Measurements from ENCODE around the gene UBE4B.
"Not testable (repeated sequence)": the region's sequence is repeated elsewhere in the genome, so short reads cannot be mapped to it uniquely, and the experiment has no call there.

Gene UBE4B

GRCh38 chr1:10032590-10033358 is at the start of gene UBE4B:
TSS of gene UBE4B (plus strand) at chr1:10032958. CDS start at chr1:10033671, 713 bp downstream.
- peak; percentile 99 to 100 (median 99) for DNase-seq

DNA sequence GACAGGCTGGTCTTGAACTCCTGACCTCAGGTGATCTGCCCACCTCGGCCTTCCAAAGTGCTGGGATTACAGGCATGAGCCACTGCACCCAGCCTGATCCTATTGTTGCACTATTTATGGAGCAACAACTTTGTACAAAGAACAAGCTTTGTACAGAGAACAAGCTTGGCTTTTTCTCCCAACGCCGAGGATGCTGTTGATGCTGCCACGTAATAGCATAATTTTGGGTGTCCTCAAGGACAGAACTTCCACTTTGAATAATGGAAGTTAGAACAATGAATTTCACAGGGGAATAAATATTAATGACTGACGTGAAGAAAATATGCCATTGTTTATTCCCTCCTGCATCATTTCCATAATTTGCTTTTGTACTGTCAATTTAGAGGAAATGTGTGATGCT is 48.5 kb upstream of the UBE4B start:
- DNase-seq, result no peak

- no peak for DNase-seq
These were observed 47.8 kb upstream of the UBE4B start for GRCh38 chr1:9985001-9985400.

- no peak for DNase-seq
These were observed 43.0 kb upstream of the UBE4B start for GRCh38 chr1:9989773-9990172.

- peak; percentile 26 to 69 (median 63) for DNase-seq
These were observed 41.8 kb upstream of the UBE4B start for GRCh38 chr1:9990944-9991343.

DNA sequence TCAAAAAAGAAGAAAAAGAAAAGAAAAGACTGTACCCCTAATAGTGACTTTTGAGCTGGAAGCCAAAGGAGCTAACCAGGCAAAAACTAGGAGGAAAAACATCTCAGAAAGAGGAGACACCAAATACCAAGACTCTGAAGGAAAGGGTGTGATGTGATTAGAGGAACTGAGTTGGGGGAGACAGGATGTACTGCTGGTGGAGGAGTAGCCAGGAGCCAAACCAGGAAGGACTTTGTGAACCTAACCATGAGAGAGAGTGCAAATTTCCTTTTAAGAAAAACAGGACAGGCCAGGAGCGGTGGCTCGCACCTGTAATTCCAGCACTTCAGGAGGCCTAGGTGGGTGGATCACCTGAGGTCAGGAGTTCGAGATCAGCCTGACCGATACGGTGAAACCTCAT is 39.8 kb upstream of the UBE4B start:
- peak in 1 of 3 donors; percentile 10 for DNase-seq

- DNase-seq, result no peak
These were observed 39.1 kb upstream of the UBE4B start for GRCh38 chr1:9993561-9994075.

DNA sequence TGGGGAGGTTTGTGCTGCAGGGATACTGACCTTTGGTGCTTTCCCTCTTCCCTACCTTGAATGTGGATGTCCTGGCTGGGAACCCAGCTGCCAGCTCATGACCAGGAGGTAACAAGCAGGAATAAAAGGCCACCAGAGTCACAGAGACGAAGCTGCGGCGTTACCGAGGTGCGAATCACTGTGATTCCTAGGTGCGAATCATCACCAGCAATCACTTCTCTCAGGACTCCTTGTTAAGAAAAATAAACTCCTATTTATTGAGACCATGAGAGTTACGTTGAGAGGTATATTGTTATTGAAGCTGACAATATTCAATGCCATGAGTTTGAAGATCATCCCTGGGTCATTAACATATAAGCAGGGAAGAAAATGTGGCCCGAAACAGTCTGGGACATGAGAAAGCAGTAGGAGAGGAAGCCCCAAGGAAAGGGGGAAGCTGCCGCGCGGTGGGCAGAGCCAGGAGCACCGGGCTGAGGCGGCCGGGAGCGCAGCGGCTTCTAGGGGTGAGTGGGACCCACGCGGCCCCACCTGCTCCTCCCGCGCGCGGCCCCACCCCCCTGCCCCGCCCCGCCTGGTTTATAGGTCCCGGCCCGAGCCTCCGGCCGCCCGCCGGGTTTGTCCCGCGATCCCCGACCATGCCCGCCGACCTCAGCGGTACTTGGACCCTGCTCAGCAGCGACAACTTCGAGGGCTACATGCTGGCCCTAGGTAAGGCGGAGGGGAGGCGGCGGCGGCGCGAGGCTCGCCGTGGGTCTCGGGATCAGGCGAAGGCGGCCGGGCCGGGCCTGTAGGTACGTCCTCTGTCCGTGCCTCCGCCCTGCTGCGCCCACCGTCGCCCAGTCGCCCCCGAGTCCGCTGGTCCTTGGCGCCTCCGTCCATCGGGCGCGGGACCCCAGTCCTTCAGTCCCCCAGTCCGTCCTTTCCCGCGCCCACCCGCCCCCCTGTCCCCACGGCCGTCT is 35.9 kb upstream of the UBE4B start, which contains the start of gene RBP7:
Gene RBP7 (plus strand): TSS at position 605 of the 959 bp plus-strand sequence. CDS start 31 bp downstream, at position 636.
- DNase-seq, result peak; percentile 55 to 75 (median 57)

DNA sequence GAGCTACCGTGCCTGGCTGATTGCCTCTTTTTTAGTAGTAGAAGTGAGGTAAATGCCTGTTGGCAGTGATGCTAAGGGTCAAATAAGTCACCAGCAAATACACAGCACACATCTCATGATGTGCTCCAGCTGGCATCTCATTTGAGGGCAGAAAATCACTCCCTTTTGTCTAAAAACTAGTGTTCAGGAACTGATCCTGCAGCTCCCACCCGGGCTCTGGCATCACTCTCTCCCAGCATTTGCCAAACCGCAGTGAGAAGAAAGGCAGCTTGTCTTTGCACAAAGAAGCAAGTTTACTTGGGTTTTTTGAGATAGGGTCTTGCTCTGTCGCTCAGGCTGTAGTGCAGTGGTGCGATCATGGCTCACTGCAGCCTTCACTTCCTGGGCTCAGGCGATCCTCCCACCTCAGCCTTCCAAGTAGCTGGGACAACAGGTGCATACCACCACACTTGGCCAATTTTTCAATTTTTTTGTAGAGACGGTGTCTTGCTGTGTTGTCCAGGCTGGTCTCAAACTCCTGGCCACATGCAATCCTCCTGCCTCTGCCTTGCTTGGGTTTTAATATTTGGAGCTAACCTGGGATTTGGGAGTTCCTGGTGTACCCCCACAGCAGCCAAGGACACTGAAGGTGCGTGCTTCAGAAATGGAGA is 31.6 kb upstream of the UBE4B start:
- DNase-seq, result no peak

DNA sequence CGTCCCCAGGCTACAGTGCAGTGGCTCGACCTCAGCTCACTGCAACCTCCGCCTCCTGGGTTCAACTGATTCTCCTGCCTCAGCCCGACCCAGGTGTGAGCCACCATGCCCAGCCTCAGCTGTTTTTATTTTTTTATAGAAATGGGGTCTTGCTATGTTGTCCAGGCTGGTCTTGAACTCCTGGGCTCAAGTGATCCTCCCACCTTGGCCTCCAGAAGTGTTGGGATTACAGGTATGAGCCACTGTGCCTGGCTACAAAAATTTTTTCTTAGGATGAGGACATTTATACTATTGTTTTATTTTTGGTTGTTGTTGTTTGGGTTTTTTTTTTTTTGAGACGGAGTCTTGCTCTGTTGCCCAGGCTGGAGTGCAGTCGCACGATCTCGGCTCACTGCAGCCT is 27.5 kb upstream of the UBE4B start:
- not testable (repeated sequence) for DNase-seq

DNA sequence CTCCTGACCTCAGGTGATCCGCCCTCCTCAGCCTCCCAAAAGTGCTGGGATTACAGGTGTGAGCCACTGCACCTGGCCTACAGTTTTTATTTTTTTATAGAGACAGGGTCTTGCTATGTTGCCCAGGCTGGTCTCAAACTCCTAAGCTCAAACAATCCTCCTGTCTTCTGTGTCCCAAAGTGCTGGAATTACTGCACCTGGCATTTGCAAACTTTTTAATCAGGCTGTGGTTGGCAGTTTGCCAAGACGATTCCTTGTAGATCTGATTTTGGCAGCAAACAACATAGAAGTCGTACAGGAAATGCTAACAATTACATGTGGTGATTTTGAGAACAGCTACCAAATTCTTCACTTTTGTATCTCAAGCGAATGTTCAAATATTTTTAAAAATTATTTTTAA is 25.6 kb upstream of the UBE4B start:
- no peak for DNase-seq

- DNase-seq, result no peak
These were observed 18.7 kb upstream of the UBE4B start for GRCh38 chr1:10014016-10014415.

- DNase-seq, result no peak
These were observed 13.2 kb upstream of the UBE4B start for GRCh38 chr1:10019561-10019960.

DNA sequence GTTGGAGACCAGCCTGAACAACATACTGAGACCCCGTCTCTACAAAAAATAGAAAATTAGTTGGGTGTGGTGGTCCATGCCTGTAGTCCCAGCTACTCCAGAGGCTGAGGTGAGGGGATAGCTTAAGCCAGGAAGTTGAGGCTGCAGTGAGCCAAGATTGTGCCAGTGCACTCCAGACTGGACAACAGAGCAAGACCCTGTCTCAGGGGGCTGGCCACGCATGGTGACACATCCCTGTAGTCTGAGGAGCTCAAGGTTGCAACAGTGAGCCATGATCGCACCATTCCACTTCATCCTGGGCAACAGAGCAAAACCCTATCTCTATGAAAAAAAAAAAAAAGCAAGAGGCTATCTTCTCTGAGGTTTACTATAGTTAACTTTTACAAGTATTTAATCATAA is 12.7 kb upstream of the UBE4B start:
- DNase-seq, result no peak

DNA sequence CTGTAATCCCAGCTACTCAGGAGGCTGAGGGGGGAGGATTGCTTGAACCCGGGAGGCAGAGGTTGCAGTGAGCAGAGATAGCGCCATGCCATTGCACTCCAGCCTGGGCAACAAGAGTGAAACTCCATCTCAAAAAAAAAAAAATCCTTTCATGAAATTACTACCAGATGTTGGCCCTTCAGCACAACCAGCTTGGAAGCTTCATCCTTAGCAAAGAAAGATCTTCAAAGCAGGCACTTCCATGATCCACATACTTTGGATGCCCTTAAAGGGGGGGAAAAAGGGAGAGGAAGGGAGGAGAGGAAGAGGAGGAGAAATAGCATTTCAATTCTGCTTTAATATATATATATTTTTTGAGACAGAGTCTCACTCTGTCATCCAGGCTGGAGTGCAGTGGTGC is 12.1 kb upstream of the UBE4B start:
- DNase-seq, result not testable (repeated sequence)

DNA sequence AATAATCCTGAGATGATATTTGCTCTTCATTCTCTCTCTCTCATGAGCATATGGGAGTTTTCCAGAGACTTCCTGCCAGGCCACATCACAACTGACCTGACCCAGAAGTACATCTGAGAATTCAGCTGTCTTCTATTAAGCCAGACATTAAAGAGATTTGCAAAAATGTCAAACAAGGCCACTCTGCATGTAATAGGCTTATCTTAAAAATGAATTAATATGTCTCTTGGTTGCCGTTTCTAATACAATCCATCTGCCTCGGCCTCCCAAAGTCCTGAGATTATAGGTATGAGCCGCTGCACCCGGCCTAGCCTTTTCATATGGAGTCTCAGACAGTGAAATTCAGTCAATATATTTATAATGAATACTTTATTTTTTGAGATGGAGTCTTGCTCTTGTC is 10.8 kb upstream of the UBE4B start:
- not testable (repeated sequence) for DNase-seq

DNA sequence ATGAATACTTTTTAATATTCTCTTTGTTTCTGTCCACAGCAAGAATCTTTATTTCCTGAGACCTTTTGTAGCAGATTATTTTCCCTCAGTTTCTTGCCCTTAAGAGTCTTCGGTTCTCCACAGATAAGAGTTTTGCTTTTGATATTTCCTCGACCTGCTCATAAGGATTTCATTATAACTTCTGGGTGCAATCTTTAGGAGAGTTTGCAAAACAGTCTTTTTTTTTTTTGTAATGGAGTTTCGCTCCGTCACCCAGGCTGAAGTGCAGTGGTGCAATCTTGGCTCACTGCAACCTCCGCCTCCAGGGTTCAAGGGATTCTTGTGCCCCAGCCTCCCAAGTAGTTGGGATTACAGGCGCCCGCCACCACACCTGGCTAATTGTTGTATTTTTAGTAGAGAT is 10.1 kb upstream of the UBE4B start:
- DNase-seq, result peak; percentile 18 to 39 (median 29)

- no peak for DNase-seq
These were observed 7.4 kb upstream of the UBE4B start for GRCh38 chr1:10025354-10025753.

- DNase-seq, result no peak
These were observed 5.7 kb upstream of the UBE4B start for GRCh38 chr1:10027027-10027426.

- DNase-seq, result peak; percentile 32 to 41 (median 35)
These were observed 3.7 kb upstream of the UBE4B start for GRCh38 chr1:10028956-10029500.

GRCh38 chr1:10031461-10031860 is 1.3 kb upstream of the UBE4B start:
- DNase-seq, result no peak

DNA sequence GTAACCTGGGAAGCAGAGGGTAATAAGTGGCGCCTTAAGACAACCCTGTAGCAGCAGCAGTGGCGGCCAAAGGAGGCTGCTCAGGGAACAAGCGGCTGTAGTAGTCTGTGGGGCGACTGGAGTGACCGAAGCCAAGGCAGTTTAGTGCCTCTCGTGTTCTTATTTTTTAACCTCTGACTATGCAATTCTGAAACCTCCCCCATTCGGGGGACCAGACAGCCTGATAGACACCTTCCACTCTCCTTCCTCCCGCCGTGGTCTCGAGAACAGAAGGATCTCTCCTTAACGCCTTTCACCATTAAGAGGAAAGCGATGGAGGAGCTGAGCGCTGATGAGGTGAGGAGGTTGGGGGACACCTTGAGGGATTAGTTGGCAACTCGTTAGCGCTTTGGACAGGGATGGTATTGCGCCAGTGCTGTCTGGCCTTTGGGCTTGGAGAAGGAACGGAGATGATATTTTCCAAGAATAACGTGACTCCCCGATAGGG is 644 bp downstream of the UBE4B start:
- peak; percentile 26 to 32 (median 31) for DNase-seq

Data from suppressor macrophage treated with lipopolysaccharide for 1 hour (primary cell).